Caco-2 (cell line): ENCODE results near the gene DSCAM. TPM values are rescaled to one million over a fixed set of nuclear protein-coding genes. Genes with fewer than 3 reads are reported as not detected.

Source experiments
- BruUV-seq: library from RNA; stranded (reverse); fragments of 400-500 nt; replicated peaks from 2 replicates; lab custom pipeline; 2021; lab: Mats Ljungman, UMichigan
- CTCF ChIA-PET: fragments of 300-600 bp; sonication (Branson Sonifier 250); formaldehyde crosslinking; loops from one replicate; lab custom pipeline; 2022; ENCODE audit warnings: antibody characterized with exemption; lab: Charles Lee
- POLR2A ChIA-PET: fragments of 300-600 bp; sonication (Branson Sonifier 250); formaldehyde crosslinking; loops from one replicate; lab custom pipeline; 2022; ENCODE audit warnings: antibody characterized with exemption; lab: Charles Lee
- DNase-seq, 2 experiments: peaks; one replicate each; pipeline versions ENCODE4 v3.0.0 to v3.0.0-alpha.2; 2020 to 2022
- H3K27me3 ChIP-seq: replicated peaks from 2 replicates; pipeline ENCODE4 v1.6.0; 2011; ENCODE audit warnings: low read length; ENCODE audit not compliant: control insufficient read depth, insufficient read depth
- H3K36me3 ChIP-seq: 2 replicates; pipeline ENCODE4 v1.5.1; 2011; ENCODE audit warnings: low read length; ENCODE audit not compliant: control insufficient read depth, insufficient read depth
- H3K4me1 ChIP-seq: fragments of 250-450 bp; sonication (Bioruptor Pico); 2 replicates; pipeline ENCODE4 v1.5.1; 2020; ENCODE audit warnings: mild to moderate bottlenecking
- H3K4me3 ChIP-seq: 2 replicates; pipeline ENCODE4 v1.5.1; 2011; ENCODE audit warnings: low read depth, mild to moderate bottlenecking, control low read depth, low read length
- H3K9me3 ChIP-seq: fragments of 250-450 bp; sonication (Bioruptor Pico); 2 replicates; pipeline ENCODE4 v1.5.1; 2020; ENCODE audit warnings: mild to moderate bottlenecking, moderate library complexity
- H3K27ac Mint-ChIP-seq: one replicate; pipeline ENCODE4 v1.8.0; 2022; ENCODE audit warnings: mixed read lengths; ENCODE audit not compliant: unreplicated experiment
- H3K27me3 Mint-ChIP-seq: one replicate; pipeline ENCODE4 v1.8.0; 2022; ENCODE audit warnings: mixed read lengths; ENCODE audit not compliant: insufficient read depth, unreplicated experiment
- H3K36me3 Mint-ChIP-seq: one replicate; pipeline ENCODE4 v1.8.0; 2022; ENCODE audit warnings: mild to moderate bottlenecking, mixed read lengths; ENCODE audit not compliant: insufficient read depth, unreplicated experiment
- H3K4me1 Mint-ChIP-seq: one replicate; pipeline ENCODE4 v1.8.0; 2022; ENCODE audit warnings: low read depth, mixed read lengths; ENCODE audit not compliant: unreplicated experiment
- H3K4me3 Mint-ChIP-seq: one replicate; pipeline ENCODE4 v1.8.0; 2022; ENCODE audit warnings: mild to moderate bottlenecking, moderate library complexity, mixed read lengths; ENCODE audit not compliant: unreplicated experiment
- H3K9me3 Mint-ChIP-seq: one replicate; pipeline ENCODE4 v1.8.0; 2022; ENCODE audit warnings: mixed read lengths; ENCODE audit not compliant: unreplicated experiment
- CTCF ChIP-seq, 2 experiments: fragments of 200-600 bp in 1 of 2; IDR thresholded peaks; 1 replicate in 1 of 2; 2 replicates in 1 of 2; pipeline versions ENCODE4 v1.5.1 to v1.8.0; 2011 to 2022; ENCODE audit warnings: antibody characterized with exemption in 1 of 2, control low read depth in 1 of 2, inconsistent platforms in 1 of 2, low read depth in 1 of 2, low read length in 1 of 2, mild to moderate bottlenecking in 1 of 2, moderate library complexity in 1 of 2; ENCODE audit not compliant: insufficient read depth in 1 of 2, severe bottlenecking in 1 of 2, unreplicated experiment in 1 of 2
- intact Hi-C: fragments of 100-400 bp; cut with micrococcal nuclease; formaldehyde crosslinking; loops from one replicate; pipeline ENCODE4 v1.10.0; 2022; ENCODE audit not compliant: unreplicated experiment
- total RNA-seq: library from RNA; stranded (reverse); gene quantifications from 2 replicates; pipeline ENCODE4 v1.2.3, GENCODE V29; 2022

Gene DSCAM
- total RNA-seq, 1 experiment from 2014 or later: not detected

GRCh38 chr21:40162075-40162474 is 684.9 kb downstream of the DSCAM start:
- no peaks in the 10 kb centered on the region for H3K9me3 Mint-ChIP-seq
- no peaks in the 10 kb centered on the region for H3K27me3 Mint-ChIP-seq
- Histone ChIP-seq H3K4me3 (no peak overlapping the region), H3K27me3 (no peaks in the 10 kb centered on the region), H3K36me3 (no peaks in the 10 kb centered on the region), H3K9me3 (no peaks in the 10 kb centered on the region), H3K4me1 (no peaks in the 10 kb centered on the region)
- no peak overlapping the region for H3K4me3 Mint-ChIP-seq
- no peaks in the 10 kb centered on the region for H3K4me1 Mint-ChIP-seq
- intact Hi-C loops: no loop called here
- TF ChIP-seq CTCF (IDR thresholded peaks at IDR 0.05; ENCODE audit: insufficient read depth in 1 of 2, low read depth in 1 of 2, low read length in 1 of 2, severe bottlenecking in 1 of 2, unreplicated experiment in 1 of 2): no peak
- H3K27ac Mint-ChIP-seq: no peak overlapping the region
- no TSS peak for BruUV-seq
- POLR2A ChIA-PET: no interaction called here
- no peaks in the 10 kb centered on the region for H3K36me3 Mint-ChIP-seq
- DNase-seq: no peak
- CTCF ChIA-PET: interaction anchor here (0.6 kb wide), 1 partner anchor 581 kb away, joined by 3 read pairs; no protein-coding TSS in a partner anchor

GRCh38 chr21:40160911-40161310 is 686.0 kb downstream of the DSCAM start:
- POLR2A ChIA-PET: no interaction called here
- H3K36me3 ChIP-seq: no peaks in the 10 kb centered on the region
- peaks cover 2% of the 10 kb centered on the region for H3K27me3 Mint-ChIP-seq
- intact Hi-C loops: no loop called here
- TF ChIP-seq CTCF (IDR thresholded peaks at IDR 0.05; ENCODE audit: insufficient read depth in 1 of 2, low read depth in 1 of 2, low read length in 1 of 2, severe bottlenecking in 1 of 2, unreplicated experiment in 1 of 2): no peak
- no peak overlapping the region for H3K4me3 ChIP-seq
- no TSS peak for BruUV-seq
- H3K27ac Mint-ChIP-seq: no peak overlapping the region
- no peaks in the 10 kb centered on the region for H3K9me3 Mint-ChIP-seq
- H3K4me3 Mint-ChIP-seq: no peak overlapping the region
- no peaks in the 10 kb centered on the region for H3K4me1 Mint-ChIP-seq
- CTCF ChIA-PET: no interaction called here
- H3K27me3 ChIP-seq: no peaks in the 10 kb centered on the region
- no peak for DNase-seq
- no peaks in the 10 kb centered on the region for H3K9me3 ChIP-seq
- H3K4me1 ChIP-seq: no peaks in the 10 kb centered on the region
- no peaks in the 10 kb centered on the region for H3K36me3 Mint-ChIP-seq

GRCh38 chr21:40158366-40158765 is 688.6 kb downstream of the DSCAM start:
- intact Hi-C loops: no loop called here
- H3K27me3 Mint-ChIP-seq: peaks cover 2% of the 10 kb centered on the region
- no peak for TF ChIP-seq CTCF (IDR thresholded peaks at IDR 0.05; ENCODE audit: insufficient read depth in 1 of 2, low read depth in 1 of 2, low read length in 1 of 2, severe bottlenecking in 1 of 2, unreplicated experiment in 1 of 2)
- Histone ChIP-seq H3K27me3 (no peaks in the 10 kb centered on the region), H3K36me3 (no peaks in the 10 kb centered on the region), H3K4me3 (no peak overlapping the region), H3K9me3 (no peaks in the 10 kb centered on the region), H3K4me1 (no peaks in the 10 kb centered on the region)
- H3K4me1 Mint-ChIP-seq: no peaks in the 10 kb centered on the region
- no peak overlapping the region for H3K27ac Mint-ChIP-seq
- no peaks in the 10 kb centered on the region for H3K9me3 Mint-ChIP-seq
- no peak for DNase-seq
- ChIA-PET CTCF (no interaction called here), POLR2A (no interaction called here)
- no peak overlapping the region for H3K4me3 Mint-ChIP-seq
- no peaks in the 10 kb centered on the region for H3K36me3 Mint-ChIP-seq
- BruUV-seq: no TSS peak
